T-helper 2 cell treated with Interferon-gamma antibody and Interleukin-4, amounts not matched to agents 100 ng/mL and 5 ng/mL, for 36 hours (primary cell): ENCODE measurements around the gene ANTXRL. TPM values are rescaled to one million over a fixed set of nuclear protein-coding genes. Genes with fewer than 3 reads are reported as not detected.

Experiments
- intact Hi-C: fragments of 100-400 bp; cut with micrococcal nuclease; formaldehyde crosslinking; loops from one replicate; pipeline ENCODE4 v1.15.1; 2023
- total RNA-seq: library from RNA; stranded (reverse); gene quantifications from 2 replicates; pipeline ENCODE4 v1.2.3, GENCODE V29; 2022

The ANTXRL gene
- total RNA-seq, 1 donor from 2014 or later: not detected

DNA sequence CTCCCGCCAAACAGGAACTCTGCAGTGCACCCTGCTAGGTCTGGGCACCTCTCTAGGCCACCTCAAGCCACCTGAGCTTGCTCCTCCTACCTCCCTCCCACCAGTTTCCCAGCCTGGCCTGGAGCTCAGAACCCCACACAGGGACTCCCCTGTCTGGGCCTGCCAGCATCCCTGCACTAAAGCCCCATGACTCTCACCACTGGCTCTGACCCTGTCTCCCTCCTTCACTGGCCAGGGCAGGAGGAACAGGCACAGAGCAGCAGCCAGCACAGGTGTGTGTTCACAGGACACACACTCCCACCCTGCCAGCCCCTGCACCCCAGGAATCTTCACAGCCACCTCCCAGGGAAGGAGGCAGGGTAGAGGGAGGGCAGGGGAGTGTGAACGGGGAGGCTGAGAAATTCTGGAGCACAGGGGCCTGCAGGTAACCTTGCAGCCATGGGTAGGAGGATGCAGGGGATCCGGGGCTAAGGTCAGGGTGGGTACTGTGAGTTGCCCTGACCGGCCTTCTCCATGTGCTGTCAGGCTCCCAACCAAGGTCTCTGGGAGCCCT, 13.9 kb upstream of the ANTXRL start:
- intact Hi-C loops: no loop called here

GRCh38 chr10:46273506-46274477, 13.0 kb upstream of the ANTXRL start:
- intact Hi-C loops: no loop called here

DNA sequence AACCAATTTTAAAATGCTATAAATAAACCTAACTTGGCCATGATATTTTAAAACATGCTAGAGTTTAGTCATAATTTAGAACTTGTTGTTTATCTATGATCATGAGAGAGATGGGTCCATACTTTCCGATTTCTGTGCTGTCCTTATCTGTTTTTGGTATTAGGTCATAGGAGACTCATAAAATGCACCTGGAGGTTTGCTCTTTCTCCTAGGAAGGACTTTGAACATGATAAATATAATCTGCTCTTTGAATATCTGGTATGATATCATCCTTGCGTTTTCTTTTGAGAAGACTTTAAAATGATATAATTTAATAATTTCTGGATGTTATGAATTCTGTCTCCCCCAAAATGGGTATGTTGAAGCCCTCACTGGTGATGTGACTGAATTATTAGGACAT, 9.0 kb upstream of the ANTXRL start:
- intact Hi-C loops: no loop called here

- intact Hi-C loops: loop anchor here (2.0 to 10.0 kb wide), 3 partner anchors 14 to 248 kb away; partner anchors contain the start of gene NCOA4
Observed at GRCh38 chr10:46282421-46282831, 4.4 kb upstream of the ANTXRL start.

DNA sequence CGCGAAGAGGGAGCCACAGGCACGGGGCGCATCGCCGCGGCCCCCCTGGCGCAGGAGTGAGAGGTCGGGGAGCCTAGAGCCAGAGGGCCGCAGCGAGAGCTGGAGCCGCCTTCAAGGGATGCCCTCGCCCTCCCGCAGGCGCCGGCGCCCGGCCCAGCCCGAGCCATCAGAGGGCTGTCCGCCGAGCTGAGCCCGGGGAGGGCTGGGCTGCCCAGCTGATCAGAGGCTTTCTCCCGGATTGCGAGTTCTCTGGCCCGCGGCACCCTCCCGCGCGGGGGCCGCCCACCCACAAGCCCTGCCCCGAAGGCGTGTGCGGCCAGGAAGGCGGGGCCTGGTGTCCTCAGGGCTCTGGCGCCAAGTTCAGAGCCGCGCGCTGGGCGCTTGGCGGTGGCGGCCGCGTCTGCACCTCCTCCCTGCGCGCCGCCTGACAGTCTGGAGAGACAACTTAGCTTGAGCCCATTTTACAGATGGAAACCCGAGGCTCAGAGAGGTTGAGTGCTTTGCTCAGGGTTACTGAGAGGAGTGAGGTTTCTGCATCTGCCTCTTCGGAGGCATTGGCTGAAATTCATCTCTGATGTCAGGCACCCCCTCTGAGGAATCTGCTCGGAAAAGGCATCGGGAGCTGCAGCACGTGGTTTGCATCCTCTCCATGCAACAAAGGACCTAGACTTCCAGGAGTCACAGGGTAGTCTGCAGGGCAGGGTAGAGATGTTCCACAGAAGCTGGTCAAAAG, 3.8 kb upstream of the ANTXRL start:
- intact Hi-C loops: loop anchor here (2.0 to 10.0 kb wide), 3 partner anchors 14 to 248 kb away; partner anchors contain the start of gene NCOA4

GRCh38 chr10:46283580-46284285, 3.1 kb upstream of the ANTXRL start:
- intact Hi-C loops: loop anchor here (2.0 to 10.0 kb wide), 3 partner anchors 15 to 249 kb away; partner anchors contain the start of gene NCOA4

DNA sequence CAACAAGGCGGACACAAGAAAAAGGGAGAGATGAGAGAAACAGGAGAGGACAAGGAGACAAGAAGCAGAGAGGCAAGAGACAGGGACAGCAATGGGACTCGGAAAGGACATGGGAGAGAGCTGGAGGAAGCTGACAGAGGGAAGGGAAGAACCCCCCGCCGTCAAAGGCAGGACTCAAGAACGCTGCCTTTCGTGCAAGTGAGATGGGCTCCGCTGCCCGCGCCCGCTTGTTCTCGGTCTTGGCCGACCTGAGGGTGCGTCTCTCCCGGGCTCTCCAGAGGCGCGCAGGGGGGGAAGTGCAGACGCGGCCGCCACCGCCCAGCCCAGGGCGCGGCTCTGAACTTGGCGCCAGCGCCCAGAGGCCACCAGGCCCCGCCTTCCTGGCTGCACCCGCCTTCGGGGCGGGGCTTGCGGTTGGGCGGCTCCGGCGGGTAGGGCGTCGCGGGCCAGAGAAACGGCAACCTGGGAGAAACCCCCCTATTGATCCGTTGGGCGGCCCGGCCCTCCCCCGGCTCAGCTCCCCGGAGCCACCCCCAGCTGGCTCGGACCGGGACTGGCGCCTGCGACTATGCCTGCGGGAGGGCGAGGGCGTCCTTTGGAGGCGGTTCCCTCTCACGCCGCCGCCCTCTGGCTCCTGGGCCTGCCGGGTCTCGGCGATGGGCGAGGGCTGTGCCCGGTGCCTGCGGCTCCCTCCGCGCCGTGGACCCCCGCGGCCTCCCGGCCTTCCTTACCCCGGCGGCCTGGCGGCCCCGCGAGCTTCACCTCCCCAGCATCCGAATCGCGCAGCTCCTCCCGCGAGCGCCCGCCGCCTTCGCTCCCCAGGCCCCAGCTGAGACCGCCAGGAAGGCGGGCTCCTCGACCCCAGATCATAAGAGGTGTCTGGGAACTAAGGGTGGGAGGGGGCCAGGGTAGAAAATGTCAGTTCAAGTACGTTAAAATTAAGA, 2.2 kb upstream of the ANTXRL start:
- intact Hi-C loops: loop anchor here (10.0 kb wide), 2 partner anchors 60 to 250 kb away; partner anchors contain the start of gene NCOA4

GRCh38 chr10:46285300-46285699, 1.5 kb upstream of the ANTXRL start:
- intact Hi-C loops: loop anchor here (10.0 kb wide), 2 partner anchors 60 to 250 kb away; partner anchors contain the start of gene NCOA4

- intact Hi-C loops: loop anchor here (10.0 kb wide), 2 partner anchors 61 to 251 kb away; partner anchors contain the start of gene NCOA4
Observed at GRCh38 chr10:46285966-46286620, 704 bp upstream of the ANTXRL start.

DNA sequence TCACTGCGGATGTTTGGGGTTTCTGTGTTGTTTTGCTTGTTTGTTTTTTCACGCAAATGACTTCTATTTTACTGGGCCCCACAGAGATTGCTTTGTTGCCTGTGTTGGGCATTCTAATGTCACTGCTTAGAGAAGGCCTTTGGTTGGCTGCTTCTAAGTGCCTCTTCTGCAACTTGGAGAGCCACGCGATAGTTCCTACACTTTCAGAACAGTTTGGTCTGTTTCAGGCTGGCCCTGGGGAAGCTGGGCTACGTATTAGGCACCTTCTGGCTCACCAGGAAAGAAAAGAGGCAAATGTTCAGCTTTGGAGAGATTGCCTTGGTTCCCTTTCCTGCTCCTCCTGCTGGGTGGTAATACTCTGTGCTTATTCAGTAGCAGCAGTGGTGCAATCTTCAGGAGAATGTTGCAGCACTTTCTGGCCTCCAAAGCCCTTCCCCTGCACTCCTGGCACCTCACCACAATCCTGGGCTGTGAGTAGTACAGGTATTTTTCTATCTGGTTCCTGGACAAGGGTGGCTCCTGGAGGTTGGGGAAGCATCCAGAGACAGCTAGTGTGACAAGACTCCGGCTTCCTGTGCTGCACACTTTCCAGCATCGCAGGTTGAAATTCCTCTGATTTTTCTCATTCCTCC, 1.2 kb downstream of the ANTXRL start:
- intact Hi-C loops: loop anchor here (10.0 kb wide), 2 partner anchors 63 to 253 kb away; partner anchors contain the start of gene NCOA4

DNA sequence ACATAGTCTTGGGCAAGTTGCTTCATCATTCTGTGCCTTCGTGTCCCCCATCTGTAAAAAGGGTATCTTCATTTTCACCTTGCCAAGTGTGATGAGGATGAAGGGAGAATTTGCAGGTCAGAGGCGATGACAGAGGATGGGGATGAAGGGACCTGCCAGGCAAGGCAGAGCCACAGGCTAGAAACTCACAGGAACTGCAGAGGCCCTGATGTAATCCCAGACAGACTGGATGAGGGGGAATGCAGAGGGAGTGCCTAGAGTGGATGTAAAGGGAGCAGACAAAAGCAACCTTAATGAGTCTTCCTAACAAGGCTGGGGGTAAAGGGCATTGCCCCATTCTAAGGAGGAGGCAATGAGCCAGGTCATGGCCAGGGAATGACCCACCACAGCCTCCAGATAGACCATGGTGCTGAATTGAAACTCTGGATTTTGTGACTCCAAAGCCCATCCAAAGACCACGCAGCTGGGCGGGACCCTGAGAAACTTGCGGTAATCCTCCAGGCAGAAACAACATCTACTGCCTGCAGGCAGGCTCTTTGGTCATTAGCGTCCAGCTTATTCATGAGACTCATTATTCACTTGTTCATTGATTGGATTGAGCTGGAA, 1.9 kb downstream of the ANTXRL start:
- intact Hi-C loops: loop anchor here (10.0 kb wide), 2 partner anchors 64 to 254 kb away; partner anchors contain the start of gene NCOA4

DNA sequence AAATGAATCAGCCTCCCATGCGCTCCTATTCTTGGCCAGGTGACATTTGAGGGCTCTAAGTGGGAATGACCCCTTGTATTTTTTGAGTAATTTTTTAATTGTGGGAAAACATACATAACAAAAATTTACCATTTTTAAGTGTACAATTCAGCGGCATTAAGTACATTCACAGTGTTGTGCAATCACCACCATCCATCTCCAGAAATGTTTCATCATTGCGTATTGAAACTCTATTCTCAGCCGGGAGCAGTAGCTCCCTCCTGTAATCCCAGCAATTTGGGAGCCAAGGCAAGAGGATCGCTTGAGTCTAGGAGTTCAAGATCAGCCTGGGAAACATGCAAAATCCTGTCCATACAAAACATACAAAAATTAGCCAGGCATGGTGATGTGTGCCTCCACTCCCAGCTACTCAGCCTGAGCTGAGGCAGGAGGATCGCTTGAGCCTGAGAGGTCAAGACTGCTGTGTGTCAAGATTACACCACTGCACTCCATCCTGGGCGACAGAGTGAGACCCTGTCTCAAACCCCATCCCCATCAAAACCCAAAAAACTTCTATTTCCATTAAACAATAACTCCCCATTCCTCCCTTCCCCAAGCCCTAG, 2.5 kb downstream of the ANTXRL start:
- intact Hi-C loops: loop anchor here (10.0 kb wide), 2 partner anchors 65 to 255 kb away; partner anchors contain the start of gene NCOA4

GRCh38 chr10:46290101-46290886, 3.5 kb downstream of the ANTXRL start:
- intact Hi-C loops: no loop called here

DNA sequence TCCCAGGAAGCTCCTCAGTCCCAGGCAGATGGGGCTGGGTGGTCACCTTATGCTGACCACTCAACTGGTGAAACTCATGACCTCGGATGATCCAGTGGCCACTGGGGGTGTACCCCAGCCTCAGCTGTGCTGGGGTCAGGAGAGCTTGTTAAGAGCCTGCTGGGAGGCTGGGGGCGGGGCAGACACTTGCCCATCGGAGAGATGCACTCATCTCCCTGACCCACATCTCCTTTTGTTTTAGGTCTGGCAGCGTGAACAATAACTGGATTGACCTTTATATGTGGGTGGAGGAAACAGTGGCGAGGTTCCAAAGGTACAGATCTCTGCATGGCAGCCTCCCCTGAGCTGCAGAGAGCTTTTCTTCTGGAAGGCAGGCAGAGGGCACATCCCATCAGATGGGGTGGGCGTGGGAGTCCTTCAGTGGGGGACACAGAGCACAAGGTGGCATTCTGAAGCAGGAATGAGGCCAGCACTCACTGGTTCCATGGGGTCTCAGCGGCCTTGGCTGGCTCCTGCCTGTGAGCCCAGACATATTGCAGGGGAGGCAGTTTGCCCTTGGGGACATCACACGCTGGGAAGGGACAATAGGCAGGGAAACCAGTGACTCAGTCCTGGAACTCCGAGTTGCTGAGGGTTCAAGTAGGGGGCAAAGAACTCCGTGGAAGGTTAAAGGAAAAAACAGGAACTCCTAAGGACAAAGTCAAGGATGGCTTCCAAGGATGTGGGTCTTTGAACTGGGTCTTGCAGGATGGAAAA, 5.2 kb downstream of the ANTXRL start:
- intact Hi-C loops: no loop called here

DNA sequence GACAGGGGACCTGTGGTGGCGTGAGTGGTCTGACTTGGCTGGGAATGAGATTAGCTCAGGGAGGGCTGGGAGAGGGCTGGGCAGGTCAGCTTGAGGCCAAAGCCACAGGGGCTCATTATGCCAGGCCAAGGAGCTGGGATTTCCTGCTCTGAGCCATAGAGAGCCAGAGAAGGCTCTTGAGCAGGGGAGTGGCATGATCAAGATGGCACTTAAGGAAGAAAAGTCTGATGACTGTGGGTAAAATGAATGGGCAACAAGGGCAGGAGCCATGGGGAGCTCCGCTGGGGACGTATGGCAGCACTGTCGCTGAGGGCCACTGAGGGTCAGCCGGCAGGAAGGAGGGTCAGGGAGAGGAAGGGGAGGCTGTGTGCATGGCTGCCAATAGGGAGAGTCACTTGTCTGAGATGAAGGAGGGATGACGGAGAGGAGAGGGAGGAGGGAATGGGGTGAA, 5.8 kb downstream of the ANTXRL start:
- intact Hi-C loops: no loop called here

- intact Hi-C loops: no loop called here
Observed at GRCh38 chr10:46293228-46293627, 6.4 kb downstream of the ANTXRL start.
